Right atrium auricular region (tissue), 2 donors: ENCODE data around the gene CACNA2D3. TPM values are rescaled to one million over a fixed set of nuclear protein-coding genes. Genes with fewer than 3 reads are reported as not detected.

Experiments
- DNase-seq: peaks from one replicate; pipeline ENCODE4 v3.0.0-alpha.2; 2019; ENCODE audit warnings: low spot score
- H3K27ac ChIP-seq, 2 donors: fragments of 200-600 bp; sonication (generic); 1 replicate in 1 of 2; 2 replicates in 1 of 2; pipeline ENCODE4 v1.5.1; 2016 to 2019
- H3K27me3 ChIP-seq, 2 donors: fragments of 200-600 bp; sonication (generic); one replicate each; pipeline versions ENCODE4 v1.5.1 to v1.6.0; 2017 to 2019
- H3K36me3 ChIP-seq: fragments of 200-600 bp; sonication (generic); one replicate; pipeline ENCODE4 v1.5.1; 2016
- H3K4me1 ChIP-seq, 2 donors: fragments of 200-600 bp; sonication (generic); one replicate each; pipeline versions ENCODE4 v1.5.1 to v1.6.0; 2017 to 2019
- H3K4me3 ChIP-seq, 2 donors: fragments of 200-600 bp; sonication (generic); 1 replicate in 1 of 2; 2 replicates in 1 of 2; pipeline ENCODE4 v1.5.1; 2017 to 2019; ENCODE audit warnings: mild to moderate bottlenecking in 1 of 2, moderate library complexity in 1 of 2
- H3K9me3 ChIP-seq, 2 donors: fragments of 200-600 bp; sonication (generic); one replicate each; pipeline ENCODE4 v1.5.1; 2019
- CTCF ChIP-seq, 2 donors: fragments of 200-600 bp; sonication (generic); IDR thresholded peaks; one replicate each; pipeline ENCODE4 v1.5.1; 2019; ENCODE audit warnings: antibody characterized with exemption in 2 of 2
- total RNA-seq, 2 donors: library from RNA; depleted of rRNA; stranded (reverse); fragments of >200 nt; gene quantifications; one replicate each; pipeline ENCODE4 v1.1.0, GENCODE V29; 2016

Gene CACNA2D3
- total RNA-seq, 2 donors from 2014 or later = 10.9 to 17.2 TPM

GRCh38 chr3:54357301-54357700 is 234.9 kb downstream of the CACNA2D3 start:
- Histone ChIP-seq H3K36me3 (no peaks in the 10 kb centered on the region), H3K4me1 (peaks cover 0 to 71% of the 10 kb centered on the region in 2 donors), H3K27ac (peak overlapping the region in 1 of 2 donors; percentile 53), H3K4me3 (no peak overlapping the region), H3K9me3 (no peaks in the 10 kb centered on the region), H3K27me3 (no peaks in the 10 kb centered on the region)
- no peak for TF ChIP-seq CTCF (IDR thresholded peaks at IDR 0.05)
- DNase-seq = no peak

- H3K4me3 ChIP-seq = no peak overlapping the region
- peak; percentile 69 for DNase-seq
- H3K27me3 ChIP-seq = no peaks in the 10 kb centered on the region
- H3K36me3 ChIP-seq = no peaks in the 10 kb centered on the region
- H3K27ac ChIP-seq = peak overlapping the region; percentile 60 to 67
- TF ChIP-seq CTCF (IDR thresholded peaks at IDR 0.05) = no peak
- peaks cover 0 to 69% of the 10 kb centered on the region in 2 donors for H3K4me1 ChIP-seq
- no peaks in the 10 kb centered on the region for H3K9me3 ChIP-seq
Measured at GRCh38 chr3:54358316-54358715, 236.0 kb downstream of the CACNA2D3 start.

DNA sequence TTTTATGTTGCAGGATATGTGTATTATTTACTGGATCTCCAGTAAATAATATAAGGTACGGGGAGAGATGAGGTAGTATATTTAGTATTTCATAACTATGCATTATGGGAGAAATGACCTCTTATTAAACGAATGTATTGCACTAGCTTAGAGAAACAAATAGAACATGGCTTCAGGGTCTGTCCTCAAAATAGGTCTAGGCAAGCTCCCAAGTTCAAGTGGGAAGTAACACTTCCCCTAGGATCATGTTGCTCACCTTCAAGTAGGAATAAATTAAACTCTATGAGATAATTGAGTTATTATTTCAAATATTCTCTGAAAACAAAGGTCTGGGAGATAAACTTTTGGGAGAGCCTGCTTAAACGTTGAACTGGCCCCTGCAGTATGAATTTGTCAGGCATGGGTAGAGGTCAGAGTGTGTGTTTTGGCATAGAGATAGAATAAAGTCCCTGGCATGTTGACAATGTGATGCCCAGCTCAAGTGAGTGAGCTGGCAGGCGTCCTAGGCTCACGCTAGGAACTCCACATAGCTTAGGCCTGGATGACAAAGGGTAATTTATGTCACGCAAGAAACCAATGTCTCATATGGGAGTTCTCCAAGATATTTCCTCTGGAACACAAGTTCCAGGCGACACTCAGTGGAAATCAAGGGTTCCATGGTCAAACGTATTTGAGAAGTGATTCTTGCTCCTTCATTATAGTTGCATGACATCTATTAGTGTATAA is 236.8 kb downstream of the CACNA2D3 start:
- peak; percentile 64 for DNase-seq
- no peaks in the 10 kb centered on the region for H3K9me3 ChIP-seq
- no peak for TF ChIP-seq CTCF (IDR thresholded peaks at IDR 0.05)
- peak overlapping the region; percentile 60 to 67 for H3K27ac ChIP-seq
- H3K36me3 ChIP-seq = no peaks in the 10 kb centered on the region
- no peak overlapping the region for H3K4me3 ChIP-seq
- no peaks in the 10 kb centered on the region for H3K27me3 ChIP-seq
- H3K4me1 ChIP-seq = peaks cover 0 to 60% of the 10 kb centered on the region in 2 donors

DNA sequence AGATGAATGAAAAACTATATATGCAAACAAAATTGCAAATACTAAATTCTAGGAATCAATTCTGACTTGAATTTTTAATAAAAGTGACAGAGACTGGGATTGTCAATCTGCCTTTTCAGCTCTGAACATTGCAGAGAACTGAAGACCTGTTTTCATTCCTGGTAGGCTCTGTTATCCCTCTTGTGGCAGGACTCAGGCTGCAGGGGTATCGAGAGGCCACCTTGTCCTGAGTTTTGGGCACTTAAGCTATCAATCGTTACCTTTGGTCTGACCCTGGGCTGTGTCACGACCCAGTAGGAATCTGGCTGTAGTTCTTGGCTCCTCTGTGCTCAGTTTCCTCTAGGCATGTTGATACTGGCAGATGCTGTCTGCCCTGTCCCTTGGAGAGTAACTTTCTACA is 238.0 kb downstream of the CACNA2D3 start:
- DNase-seq = no peak
- peak overlapping the region in 1 of 2 donors; percentile 67 for H3K27ac ChIP-seq
- no peaks in the 10 kb centered on the region for H3K27me3 ChIP-seq
- no peak for TF ChIP-seq CTCF (IDR thresholded peaks at IDR 0.05)
- H3K4me3 ChIP-seq = no peak overlapping the region
- H3K9me3 ChIP-seq = no peaks in the 10 kb centered on the region
- H3K36me3 ChIP-seq = no peaks in the 10 kb centered on the region
- H3K4me1 ChIP-seq = peaks cover 0 to 55% of the 10 kb centered on the region in 2 donors

- no peaks in the 10 kb centered on the region for H3K9me3 ChIP-seq
- H3K4me1 ChIP-seq = peaks cover 0 to 40% of the 10 kb centered on the region in 2 donors
- no peak for DNase-seq
- no peak overlapping the region for H3K4me3 ChIP-seq
- TF ChIP-seq CTCF (IDR thresholded peaks at IDR 0.05) = no peak
- H3K36me3 ChIP-seq = no peaks in the 10 kb centered on the region
- H3K27ac ChIP-seq = peak overlapping the region in 1 of 2 donors; percentile 40
- no peaks in the 10 kb centered on the region for H3K27me3 ChIP-seq
Measured at GRCh38 chr3:54361746-54362283, 239.5 kb downstream of the CACNA2D3 start.
